NOMO-1 (cell line): ENCODE data around the gene TLR9.
A peak's percentile ranks its signal among the peaks of the same experiment; 100 is the strongest.

Source experiments
- DNase-seq, 2 experiments: peaks; one replicate each; lab custom pipeline; 2025; ENCODE audit not compliant: unreplicated experiment in 2 of 2; lab: John Stamatoyannopoulos, UW

Gene TLR9

DNA sequence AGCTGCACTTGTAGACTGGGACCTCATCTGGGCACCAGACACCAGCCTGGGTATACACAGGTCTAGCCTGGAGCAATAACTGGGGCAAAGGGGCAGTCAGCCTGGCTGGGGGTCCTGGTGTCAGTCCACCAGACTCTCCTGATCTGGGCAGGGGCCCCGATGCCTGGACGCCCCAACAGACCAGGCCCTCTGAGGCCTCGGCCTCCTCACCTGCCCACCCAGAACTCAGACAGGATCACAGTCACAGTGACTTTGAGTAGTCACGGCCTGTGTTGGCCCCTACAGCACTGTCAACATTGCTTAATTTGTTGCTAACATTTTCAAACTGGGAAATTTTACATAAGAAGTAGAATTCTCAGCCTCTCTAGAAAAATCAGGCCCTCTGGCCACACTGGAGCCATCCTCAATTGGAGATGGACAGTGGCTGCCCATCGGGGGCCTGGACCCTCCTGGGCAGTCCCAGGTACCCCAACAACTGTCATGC is 7.7 kb upstream of the TLR9 start:
- DNase-seq = no peak

DNA sequence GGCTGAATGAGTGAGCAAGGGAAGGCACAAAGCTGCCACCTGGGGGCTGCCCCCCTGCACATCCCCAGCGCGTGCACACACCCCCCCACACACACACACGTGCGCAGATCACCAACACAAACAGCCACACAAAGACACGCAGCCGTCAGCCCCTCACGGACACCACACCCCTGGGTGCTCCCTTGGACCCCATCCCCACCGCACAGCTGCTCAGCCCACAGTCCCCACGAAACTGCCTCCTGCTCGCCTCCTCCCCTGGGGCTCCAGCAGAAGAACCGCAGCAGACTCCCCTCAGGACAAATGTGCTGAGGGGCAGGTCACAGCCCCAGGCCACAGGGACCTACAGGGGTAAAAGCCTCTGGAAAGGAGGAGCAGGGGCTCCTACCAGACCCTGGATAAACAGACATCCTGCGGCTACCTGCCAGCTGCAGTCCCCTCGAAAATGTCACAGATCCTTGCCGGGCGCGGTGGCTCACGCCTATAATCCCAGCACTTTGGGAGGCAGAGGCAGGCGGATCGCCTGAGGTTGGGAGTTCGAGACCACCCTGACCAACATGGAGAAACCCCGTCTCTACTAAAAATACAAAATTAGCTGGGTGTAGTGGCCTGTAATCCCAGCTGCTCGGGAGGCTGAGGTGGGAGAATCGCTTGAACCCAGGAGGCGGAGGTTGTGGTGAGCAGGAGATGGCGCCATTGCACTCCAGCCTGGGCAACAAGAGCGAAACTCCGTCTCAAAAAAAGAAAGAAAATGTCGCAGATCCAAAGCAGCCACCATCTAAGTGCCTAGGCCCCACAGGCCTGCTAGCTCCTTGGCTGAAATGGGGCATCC is 7.0 kb upstream of the TLR9 start:
- DNase-seq = no peak

DNA sequence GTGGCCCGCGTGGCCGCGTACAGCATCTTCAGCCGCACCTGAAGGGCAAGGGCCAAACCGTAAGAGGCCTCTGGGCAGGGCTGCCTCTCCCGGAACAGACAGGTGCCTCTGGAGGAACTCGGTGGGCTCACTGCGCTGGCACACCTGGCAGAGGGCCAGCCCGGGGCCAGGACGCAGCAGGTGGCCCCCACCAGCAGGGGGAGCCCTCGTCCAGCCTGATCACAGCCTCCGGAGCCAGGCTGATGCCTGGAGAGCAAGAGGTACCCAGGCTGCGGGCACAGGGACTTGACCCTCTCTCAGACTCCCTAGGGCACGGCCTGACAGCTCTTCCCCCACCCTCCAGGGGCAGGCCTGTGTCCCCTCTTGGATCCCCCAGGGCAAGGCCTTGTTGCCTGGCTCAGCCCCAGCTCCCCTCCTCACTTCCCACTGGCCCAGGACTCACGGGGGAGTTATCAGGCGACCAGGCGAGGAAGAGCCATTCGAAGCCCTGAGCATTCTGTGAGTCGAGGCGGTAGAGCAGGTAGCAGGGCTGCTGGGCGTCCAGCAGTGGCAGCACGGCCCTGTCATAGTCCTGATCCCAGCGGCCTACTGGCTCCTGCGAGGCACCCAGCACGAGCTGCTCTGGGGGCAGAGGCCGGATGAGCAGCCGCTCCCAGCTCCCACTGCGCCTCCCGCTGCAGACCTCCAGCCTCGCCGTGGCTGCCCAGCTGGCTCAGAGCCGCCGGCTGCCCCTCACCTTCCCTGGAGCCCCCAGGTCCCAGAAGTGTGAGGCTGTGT is 6.2 kb upstream of the TLR9 start:
- peak; percentile 35 to 49 for DNase-seq

DNA sequence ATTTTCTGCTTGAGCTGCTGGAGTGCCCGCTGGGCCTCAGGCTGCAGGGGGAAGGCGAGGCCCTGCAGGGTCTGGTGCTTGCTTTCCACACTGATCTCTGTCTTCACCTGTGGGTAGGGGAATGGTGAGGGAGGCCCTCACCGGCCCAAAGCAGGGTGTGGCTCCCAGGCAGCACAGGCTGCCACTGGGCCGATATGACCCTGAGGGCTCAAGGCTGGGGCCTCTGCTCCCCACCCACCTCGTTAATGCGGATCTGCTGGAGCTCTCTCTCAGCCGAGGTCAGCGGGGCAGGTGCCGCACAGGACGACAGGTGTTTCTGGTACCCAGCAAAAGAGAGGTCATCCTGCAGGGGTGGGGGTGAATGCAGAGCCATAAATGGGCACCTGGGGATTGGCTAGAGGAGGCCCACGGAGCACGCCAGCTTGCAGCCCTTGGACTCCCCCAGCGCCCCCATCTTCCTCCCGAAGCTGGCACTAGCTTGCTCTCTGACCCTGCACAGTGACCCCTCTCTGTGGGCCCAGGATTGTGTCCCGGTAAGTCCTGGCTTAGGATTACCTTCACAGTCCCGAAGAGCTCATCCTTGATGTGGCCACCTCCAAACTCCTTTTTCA is 5.5 kb upstream of the TLR9 start:
- DNase-seq = no peak

DNA sequence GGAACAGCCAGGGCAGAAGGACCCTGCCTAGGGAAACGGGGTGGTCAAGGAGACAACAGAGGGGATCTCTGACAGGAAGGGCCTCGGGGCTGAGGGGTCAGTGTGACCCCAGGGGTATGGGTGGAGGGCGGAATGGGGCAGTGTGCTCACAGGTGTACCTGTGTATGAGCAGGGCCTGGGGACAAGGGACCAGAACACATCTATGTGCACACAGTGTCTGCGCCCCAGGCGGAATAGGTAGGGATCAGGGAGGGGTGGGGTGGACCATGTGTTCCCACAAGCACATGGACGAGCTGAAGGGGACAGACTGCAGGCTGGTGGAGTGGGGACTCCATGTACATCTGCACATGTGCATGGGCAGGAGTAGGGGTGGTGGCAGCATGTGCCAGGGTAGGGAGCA is 5.0 kb upstream of the TLR9 start:
- DNase-seq = no peak

DNA sequence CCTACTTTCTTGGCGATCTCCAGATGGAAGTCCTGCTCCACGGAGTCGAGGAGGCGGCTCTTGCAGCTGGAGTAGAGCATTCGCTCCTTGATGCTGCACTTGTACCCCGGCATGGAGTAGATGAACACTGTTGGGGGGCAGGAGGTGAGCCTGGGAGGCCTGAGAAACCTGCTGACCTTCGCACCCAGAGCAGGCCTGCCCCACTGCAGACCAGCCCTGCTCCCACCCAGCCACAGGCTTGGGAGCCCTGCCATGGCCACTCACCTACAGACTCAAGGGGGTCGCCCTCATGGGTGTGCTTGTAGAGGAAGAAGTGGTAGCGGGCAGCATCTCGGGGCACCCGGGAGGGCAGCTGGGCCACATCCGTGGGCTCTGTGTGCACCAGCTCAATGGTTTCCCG is 4.2 kb upstream of the TLR9 start:
- no peak for DNase-seq

DNA sequence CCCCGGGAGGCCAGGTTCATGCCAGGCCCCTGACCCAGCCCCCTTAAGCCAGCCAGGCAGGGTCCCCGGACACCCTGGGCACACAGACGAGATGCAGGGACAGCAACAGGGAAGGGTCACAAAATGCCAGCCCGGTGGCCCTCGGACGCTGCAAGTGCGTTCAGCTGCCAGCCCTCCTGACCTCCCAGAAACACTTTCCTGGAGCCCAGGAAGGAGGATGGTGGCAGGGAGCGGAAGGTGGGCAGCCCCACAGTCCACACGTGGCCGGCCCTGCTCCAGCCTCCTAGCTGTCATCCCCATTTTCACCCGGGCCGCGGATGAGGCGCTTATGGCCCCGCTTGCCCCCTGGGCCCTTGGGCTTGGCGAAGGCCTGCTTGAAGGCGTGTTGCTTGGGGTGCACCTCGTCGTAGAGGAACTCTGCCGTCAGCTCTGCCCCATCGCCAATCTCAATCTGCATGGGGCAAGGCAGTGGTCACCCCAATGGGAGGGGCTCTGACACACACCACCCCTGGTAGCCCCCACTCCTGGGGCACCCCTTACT is 3.4 kb upstream of the TLR9 start:
- no peak for DNase-seq

DNA sequence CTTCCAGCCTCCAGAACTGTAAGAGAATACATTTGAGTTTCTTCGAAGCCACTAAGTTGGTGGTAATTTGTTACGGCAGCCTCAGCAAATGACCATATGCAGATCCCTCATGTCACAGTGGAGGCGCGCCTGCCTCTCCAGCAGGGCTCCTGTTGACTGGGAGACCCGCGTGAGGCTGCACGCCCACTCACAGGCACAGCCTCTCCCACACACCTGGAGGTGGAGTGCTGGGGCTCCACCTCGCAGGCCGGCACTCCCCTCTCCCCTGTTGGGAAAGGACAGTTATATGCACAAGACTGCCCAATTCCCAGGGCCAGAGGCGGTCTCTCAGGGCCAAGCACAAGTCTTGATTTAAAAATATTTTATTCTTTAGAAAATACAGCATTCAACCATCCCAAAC is 2.8 kb upstream of the TLR9 start:
- no peak for DNase-seq

DNA sequence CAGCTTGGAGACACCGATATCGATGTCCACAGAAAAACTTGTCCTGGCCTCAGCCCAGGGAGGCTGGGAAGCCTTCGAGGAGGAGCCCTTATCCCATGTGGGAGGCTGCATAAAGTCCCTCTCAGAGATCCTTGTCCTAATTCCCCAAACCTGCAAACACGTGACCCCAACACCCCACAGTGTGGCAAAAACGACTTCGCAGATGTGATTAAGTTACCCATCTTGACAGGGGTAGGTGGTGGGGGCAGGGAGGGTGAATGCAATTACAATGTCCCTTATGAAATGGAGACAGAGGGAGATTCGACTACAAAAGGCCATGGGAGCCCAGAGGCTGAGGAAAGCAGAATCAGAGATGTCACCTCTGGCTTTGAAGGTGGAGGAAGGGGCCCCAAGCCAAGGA is 2.3 kb upstream of the TLR9 start:
- DNase-seq = no peak

DNA sequence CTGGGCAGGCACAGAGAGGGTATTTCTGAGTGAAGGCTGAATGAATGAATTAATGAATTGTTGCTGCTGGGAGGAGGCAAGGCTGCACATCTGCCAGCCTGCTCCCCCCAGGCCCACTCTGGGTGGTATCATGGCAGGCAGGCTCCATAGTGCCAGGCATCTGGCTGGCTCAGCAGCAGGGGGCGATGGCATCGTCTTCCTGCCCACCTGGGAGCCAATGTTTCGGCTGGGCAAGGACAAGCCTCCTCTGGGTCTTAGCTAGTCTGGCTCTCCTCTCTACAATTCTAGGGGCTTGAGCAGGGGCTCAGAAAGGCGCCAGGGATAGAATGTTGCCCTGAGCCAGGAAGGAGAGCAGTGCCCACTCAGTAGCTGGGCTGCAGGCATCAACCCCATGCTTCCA is 1.7 kb upstream of the TLR9 start:
- DNase-seq = no peak

DNA sequence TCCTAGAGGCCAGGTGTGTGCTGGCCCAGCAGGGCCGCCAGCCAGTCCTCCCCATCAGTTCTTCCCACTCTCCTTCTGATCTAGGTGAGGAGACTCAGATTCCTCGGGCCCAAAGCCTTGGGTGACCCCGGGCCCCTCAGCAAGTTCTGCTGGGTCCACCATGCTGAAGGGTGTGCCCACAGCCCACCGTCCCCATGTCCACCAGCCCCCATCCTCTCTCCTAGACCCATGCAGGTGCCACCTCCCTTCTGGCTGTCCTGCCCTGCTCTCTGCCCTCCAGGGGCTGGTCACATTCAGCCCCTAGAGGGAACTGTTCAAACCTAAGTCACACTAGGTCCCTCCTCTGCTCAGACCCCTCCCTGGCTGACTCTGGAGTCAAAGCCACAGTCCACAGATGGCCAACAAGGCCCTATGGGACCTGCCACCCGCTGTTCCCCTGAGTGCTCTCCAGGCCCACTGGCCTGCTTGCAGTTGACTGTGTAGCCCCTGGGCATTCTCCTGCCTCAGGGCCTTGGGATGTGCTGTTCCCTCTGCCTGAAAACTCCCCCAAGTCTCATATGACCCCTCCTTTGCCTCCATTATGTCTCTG is 878 bp upstream of the TLR9 start:
- no peak for DNase-seq

DNA sequence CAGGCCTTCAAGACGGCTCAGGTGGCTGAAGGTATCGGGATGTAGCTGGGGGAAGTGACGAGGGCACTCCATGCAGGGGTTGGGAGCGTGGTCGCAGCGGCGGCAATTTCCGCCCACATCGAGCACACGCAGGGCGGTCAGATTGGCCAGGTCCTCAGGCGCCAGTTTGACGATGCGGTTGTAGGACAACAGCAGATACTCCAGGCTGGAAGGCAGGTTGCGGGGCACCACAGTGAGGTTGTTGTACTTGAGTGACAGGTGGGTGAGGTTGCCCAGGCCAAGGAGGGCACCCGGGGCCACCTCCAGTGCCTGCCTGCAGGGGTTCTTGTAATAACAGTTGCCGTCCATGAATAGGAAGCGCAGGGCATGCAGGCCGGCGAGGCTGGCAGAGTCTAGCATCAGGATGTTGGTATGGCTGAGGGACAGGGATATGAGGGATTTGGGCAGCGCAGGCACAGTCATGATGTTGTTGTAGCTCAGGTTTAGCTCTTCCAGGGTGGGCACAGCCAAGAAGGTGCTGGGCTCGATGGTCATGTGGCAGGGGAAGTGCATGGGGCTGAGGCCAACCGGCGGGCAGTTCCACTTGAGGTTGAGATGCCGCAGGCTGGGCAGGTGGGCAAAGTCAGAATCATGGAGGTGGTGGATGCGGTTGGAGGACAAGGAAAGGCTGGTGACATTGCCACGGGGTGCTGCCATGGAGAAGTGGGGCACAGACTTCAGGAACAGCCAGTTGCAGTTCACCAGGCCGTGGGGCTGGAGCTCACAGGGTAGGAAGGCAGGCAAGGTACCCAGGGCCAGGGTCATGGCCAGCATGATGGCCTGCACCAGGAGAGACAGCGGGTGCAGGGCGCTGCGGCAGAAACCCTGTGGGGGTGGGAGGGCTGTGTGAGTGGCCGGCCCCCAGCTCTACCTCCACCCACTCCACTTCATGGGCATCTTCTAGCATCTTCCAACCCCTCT is 1.7 kb downstream of the TLR9 start:
- DNase-seq = no peak

DNA sequence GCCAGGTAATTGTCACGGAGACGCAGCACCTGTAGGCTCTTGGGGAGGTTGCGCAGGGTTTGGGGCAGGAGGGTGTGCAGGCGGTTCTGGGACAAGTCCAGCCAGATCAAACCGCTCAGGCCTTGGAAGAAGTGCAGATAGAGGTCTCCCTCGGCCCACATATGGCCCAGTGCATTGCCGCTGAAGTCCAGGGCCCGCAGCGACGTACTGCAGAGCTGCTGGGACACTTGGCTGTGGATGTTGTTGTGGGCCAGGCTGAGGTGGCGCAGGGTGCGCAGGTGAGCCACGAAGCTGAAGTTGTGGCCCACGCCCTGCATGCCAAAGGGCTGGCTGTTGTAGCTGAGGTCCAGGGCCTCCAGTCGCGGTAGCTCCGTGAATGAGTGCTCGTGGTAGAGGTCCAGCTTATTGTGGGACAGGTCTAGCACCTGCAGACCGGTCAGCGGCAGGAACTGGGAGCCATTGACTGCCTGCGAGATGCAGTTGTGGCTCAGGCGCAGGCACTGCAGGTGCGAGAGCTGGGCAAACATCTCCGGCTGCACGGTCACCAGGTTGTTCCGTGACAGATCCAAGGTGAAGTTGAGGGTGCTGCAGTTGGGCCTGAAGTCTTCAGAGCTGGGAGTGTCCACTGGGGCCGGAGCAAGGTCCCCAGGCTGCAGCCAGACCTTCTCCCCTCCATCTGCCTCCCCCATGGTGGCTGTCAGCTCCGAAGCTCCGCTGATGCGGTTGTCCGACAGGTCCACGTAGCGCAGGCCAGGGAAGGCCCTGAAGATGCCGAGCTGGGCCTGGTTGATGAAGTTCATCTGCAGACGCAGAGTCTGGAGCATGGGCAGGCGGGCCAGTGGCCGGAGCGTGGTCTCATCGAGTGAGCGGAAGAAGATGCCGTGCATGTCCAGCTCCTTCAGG is 2.9 kb downstream of the TLR9 start:
- DNase-seq = no peak

DNA sequence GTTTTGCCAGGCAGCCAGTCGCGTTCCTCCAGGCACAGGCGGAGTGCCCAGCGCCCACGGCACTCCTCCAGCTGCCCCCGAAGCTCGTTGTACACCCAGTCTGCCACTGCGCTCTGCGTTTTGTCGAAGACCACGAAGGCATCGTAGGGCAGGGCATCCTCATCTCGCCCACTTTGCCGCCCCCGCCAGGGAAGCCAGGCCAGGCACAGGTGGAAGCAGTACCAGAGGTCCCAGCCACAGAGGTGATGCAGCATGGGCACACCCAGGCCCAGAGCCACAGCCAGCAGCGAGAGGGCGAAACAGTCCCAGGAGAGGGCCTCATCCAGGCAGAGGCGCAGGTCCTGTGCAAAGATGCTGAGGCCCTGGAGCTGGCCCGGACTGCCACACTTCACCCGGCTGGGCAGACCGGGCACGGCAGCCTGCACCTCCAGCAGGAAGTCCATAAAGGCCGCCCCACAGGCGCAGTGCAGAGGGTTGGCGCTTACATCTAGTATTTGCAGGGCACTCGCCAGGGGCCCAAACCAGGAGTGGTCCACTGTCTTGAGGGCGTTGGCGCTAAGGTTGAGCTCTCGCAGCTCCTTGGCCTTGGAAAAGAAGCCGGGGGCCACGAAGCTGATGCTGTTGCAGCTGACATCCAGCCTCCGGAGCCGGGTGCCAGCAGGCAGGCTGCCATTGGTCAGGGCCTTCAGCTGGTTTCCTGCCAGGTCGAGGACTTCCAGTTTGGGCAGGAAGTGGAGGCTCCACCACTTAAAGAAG is 3.7 kb downstream of the TLR9 start:
- no peak for DNase-seq

DNA sequence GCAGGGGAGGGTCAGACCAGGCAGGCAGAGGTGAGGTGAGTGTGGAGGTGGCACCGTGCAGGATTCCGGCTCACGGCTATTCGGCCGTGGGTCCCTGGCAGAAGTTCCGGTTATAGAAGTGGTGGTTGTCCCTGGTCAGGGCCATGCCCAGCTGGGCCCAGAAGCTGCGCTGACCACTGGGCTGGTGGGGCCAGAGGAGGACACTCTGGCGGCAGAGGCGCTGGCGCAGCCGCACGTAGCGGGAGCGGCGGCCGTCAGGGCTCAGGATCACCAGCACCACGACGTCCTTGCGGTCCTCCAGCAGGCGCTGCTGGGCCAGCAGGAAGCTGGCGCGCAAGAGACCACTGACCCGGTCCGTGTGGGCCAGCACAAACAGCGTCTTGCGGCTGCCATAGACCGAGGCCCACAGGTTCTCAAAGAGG is 4.3 kb downstream of the TLR9 start:
- no peak for DNase-seq

DNA sequence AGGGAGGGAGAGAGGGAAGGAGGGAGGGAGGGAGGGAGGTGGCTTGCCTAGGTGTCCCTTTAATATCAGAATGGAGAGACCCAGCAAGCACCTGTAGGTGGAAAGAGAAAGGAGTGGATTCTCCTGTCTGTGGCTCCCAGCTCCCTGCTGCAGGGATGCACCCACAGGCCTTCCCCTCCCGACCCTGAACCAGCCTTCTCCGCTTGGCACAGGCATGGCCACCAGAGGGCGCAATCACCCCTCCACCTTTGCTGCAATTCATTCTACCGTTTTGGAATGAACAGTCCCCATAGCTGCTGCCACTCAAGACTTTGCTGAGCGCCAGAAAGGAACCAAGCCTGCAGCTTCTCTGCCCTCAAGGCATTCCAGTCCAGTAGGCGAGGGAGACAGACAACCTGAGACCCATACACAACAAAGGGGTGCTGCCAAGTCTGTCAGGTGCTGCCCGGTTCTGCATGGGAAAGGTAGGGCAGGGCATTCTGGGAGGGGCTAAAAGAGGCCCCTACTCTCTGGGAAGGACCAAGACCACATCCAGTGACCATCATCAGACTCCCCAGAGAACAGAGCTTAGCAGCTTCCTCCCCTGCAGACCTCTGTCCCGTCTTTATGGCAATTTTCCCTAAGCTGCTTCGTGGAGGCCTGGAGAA is 4.9 kb downstream of the TLR9 start:
- DNase-seq = peak; percentile 79 to 83

DNA sequence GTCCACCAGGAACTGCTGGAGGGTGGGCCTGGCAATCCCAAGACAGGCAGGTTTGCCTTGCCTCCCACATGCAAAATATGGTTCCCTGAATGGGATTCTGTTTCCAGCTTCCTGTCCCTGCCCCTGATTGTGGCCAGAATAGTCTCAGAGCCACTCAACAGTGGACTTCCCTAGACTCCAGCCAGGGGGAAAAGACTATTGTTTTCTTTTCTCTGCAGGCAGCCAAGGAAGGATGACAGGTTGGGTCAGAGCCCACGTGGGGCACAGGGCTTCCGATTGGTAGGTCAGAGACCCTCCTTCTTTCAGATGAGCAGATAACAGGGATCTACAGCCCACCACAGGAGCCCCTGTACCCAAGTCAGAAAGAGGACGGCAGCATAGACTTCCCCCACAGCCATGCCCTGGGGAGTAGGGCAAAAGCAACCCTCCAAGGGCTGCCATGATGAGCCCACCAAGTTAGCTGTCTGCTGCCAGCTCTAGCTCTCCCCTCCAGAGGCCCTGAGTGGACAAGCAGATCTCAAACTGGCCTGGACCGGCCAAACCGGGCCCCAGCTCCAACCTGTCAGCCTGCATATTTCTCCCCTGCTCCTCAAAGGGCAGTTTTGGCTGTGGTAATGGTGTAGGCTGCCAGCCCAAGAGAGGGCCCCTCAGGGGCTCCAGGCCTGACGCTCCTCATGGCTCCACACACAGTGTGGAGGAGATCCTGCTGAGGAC is 6.4 kb downstream of the TLR9 start:
- DNase-seq = no peak
